Ramos (cell line): Measurements from ENCODE around the gene ARMCX1.
"Not testable (repeated sequence)": the region's sequence is repeated elsewhere in the genome, so short reads cannot be mapped to it uniquely, and the experiment has no call there.

Source experiments
- in situ Hi-C: fragments of 300-500 bp; cut with MboI; formaldehyde crosslinking; loops from one replicate; pipeline ENCODE4 v1.14.3; 2022; ENCODE audit warnings: low sequenced_read_pairs; ENCODE audit not compliant: unreplicated experiment

The ARMCX1 gene

DNA sequence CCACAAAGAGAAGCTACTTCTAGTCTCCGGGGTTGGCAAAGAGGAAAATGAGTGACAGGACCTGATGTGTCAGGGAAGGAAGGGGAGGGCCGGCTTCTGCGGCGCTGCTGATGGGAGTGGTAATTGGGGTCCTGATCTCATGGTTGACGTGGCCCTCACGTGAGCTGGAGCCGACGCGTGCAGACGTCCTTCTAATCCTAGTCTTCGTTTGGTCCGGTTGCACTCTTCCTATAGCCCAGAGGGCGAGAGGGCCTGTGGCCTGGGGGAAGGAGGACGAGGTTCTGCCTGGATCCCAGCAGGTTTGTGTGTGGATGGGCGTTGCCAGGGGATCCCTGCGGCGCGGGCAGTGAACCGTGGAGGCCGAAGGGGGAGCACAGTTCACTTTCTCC lies at the start of gene ARMCX1:
TSS of gene ARMCX1 (plus strand) at position 186 of the 389 bp plus-strand sequence. CDS start 2,384 bp downstream, outside the sequence.
- in situ Hi-C loops = no loop called here

DNA sequence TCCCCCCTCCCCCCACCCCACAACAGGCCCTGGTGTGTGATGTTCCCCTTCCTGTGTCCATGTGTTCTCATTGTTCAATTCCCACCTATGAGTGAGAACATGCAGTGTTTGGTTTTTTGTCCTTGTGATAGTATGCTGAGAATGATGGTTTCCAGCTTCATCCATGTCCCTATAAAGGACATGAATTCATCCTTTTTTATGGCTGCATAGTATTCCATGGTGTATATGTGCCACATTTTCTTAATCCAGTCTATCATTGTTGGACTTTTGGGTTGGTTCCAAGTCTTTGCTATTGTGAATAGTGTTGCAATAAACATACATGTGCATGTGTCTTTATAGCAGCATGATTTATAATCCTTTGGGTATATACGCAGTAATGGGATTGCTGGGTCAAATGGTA lies 47.4 kb upstream of the ARMCX1 start:
- in situ Hi-C loops = not testable (repeated sequence)

DNA sequence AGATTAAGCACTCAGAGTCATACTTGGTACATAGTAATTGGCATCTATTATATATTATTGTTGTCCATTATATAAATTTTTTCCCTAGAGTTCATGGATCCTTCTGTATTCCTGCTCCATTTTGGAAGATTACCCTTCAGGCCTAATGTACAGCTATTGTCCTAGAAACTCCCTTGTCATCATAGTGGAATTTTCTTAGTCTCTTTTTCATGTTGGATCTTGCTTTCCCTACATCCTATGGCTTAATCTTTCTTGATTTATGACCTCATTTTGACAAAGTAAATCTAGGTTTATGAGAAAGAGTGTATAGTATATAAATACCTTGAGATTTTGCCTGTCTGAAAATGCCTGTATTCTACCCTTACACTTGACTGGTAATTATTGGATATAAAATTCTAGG lies 43.0 kb upstream of the ARMCX1 start:
- in situ Hi-C loops = no loop called here

DNA sequence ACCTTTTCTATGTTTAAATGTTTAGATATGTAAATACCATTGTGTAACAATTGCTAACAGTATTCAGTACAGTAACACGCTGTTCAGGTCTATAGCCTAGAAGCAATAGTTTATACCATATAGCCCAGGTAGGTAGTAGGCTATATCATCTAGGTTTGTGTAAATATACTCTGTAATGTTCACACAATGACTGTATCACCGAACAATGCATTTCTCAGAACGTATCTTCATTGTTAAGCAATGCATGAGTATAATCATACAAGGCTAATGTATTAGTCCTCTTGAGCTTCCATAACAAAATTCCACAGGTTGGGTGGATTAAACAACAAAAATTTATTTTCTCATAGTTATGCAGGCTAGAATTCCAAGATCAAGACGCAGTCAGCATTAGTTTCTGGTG lies 42.4 kb upstream of the ARMCX1 start:
- in situ Hi-C loops = no loop called here

GRCh38 chrX:101530944-101531343 lies 19.4 kb upstream of the ARMCX1 start:
- in situ Hi-C loops = no loop called here

DNA sequence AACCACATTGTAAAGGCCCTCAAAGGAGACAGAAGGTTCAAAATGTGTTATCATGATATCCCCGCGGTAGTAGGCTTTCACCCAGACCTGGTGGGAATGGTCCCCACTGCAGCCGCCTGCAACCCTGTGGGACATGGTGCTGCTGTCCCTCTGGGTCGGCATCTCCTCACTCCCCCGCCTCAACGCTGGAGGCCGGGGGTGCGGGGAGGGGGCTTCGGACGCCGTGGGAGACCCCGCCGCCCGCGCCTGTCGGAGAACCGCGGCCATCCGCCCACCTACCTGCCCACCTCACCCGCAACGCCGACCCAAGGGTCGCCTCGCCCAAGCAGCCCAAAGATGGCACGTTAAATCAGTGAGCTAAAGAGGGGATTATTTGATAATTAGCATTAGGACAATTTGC lies 11.2 kb upstream of the ARMCX1 start:
- in situ Hi-C loops = no loop called here

DNA sequence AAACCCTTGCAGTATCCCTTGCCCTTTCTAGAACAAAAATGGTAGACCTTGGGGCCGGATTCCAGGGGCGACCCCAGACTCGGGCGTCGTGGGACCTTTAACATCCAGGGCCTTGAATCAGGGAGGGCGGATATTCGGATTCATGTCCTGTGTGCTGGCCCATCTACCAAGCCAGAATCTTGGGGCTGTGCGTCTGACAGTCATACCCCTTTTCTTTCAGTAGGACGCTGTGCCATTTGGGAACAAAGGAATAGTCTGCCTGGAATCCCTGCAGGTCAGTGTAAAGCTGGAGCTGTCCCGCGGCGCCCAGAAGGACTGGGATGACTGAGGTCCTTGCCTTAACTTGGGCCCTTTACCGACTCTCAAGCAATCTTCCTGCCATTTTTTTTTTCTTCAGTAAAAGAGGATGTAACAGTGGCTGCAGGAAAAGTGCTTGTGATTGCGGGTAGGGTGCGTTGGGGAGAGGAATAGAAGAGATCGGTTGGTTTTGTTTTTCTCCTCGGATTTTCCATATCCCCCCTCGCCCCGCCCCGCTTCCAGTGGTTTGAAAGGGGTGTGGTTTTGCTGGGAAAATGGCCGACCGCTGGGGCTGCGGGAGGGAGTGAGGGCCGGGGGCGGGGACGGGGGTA lies 518 bp downstream of the ARMCX1 start:
- in situ Hi-C loops = no loop called here

DNA sequence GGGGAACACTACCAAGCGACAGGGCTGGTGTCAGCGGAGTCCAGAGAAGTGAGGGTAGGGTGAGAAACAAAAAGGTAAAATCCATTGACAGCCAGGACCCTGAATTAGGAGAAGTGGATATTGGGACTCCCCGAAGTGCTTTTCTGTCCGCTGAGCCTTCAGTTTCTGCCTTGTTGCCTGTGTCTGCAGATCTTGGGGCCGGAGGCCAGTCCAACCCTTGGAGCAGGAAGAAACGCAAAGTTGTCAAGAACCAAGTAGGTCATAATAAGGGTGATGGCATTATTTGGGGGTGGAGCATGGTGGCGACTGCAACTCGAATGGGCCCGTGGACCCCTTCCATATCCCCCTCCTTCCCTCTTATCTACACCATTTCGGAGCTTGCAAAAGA lies 1.0 kb downstream of the ARMCX1 start:
- in situ Hi-C loops = no loop called here

DNA sequence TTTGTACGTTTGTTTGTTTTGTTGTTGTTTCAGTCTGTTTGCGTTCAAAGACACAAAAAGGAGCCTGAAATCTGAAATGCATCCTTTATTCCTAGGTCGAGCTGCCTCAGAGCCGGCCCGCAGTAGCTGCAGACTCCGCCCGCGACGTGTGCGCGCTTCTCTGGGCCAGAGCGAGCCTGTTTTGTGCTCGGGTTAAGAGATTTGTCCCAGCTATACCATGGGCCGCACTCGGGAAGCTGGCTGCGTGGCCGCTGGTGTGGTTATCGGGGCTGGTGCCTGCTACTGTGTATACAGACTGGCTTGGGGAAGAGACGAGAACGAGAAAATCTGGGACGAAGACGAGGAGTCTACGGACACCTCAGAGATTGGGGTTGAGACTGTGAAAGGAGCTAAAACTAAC lies 2.4 kb downstream of the ARMCX1 start:
- in situ Hi-C loops = no loop called here

GRCh38 chrX:101564651-101565050 lies 14.3 kb downstream of the ARMCX1 start:
- in situ Hi-C loops = no loop called here

DNA sequence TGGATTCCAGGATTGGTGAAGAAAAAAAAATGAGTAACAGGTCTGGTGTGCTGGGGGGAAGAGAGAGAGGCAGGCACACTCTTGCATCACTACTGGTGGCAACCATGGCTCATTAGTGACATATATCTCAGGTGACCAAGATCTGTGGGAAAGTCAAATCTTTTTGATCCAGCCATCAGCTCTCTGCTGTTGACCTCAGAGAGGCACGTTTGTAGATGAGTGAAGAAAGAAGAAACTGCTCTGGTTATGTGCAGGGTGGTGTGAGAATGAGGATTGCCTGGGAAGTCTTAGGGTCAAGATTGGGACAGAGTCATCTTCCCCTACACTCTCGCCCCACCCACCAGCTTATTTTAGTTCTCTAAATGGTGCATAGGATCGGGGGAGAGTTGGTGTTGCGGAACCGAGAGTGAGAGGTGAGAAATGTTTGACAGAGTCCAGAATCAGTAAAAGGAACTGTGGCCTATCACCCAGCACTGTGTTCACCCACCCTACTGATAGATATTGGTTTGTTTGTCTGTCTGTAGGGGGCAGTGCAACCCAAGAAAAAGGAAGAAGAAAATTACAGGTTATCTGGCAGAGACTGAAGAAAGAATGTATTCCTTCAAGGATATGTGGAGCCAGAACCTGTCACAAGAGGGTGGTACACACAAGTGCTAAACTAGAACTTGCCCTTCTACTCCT lies 45.5 kb downstream of the ARMCX1 start:
- in situ Hi-C loops = loop anchor here (25.0 kb wide), 1 partner anchor 191 kb away; no protein-coding TSS in a partner anchor

GRCh38 chrX:101599592-101599991 lies 49.2 kb downstream of the ARMCX1 start:
- in situ Hi-C loops = loop anchor here (25.0 kb wide), 1 partner anchor 188 kb away; no protein-coding TSS in a partner anchor

- in situ Hi-C loops = no loop called here
Measured at GRCh38 chrX:101602077-101602476, 51.7 kb downstream of the ARMCX1 start.
